ENCODE results near the gene CRYBG1. TPM values are rescaled to one million over a fixed set of nuclear protein-coding genes. Genes with fewer than 3 reads are reported as not detected.
"Not testable (repeated sequence)": the region's sequence is repeated elsewhere in the genome, so short reads cannot be mapped to it uniquely, and the experiment has no call there.

The CRYBG1 gene
- total RNA-seq, 4 donors from 2014 or later = 14.9 to 36.9 (median 20.7) TPM

GRCh38 chr6:106385530-106385929 is 25.0 kb downstream of the CRYBG1 start:
- DNase-seq (ENCODE audit: low spot score) (no peak), ATAC-seq (ENCODE audit: low FRiP score) (no peak)
- no peak for TF ChIP-seq CTCF (IDR thresholded peaks at IDR 0.05)

- no peak for ATAC-seq (ENCODE audit: low FRiP score)
- no peak for DNase-seq (ENCODE audit: low spot score)
- TF ChIP-seq CTCF (IDR thresholded peaks at IDR 0.05) = no peak
Observed at GRCh38 chr6:106387875-106388274, 27.4 kb downstream of the CRYBG1 start.

GRCh38 chr6:106390088-106390487 is 29.6 kb downstream of the CRYBG1 start:
- ATAC-seq (ENCODE audit: low FRiP score) = no peak
- TF ChIP-seq CTCF (IDR thresholded peaks at IDR 0.05) = no peak
- no peak for DNase-seq (ENCODE audit: low spot score)

GRCh38 chr6:106396426-106397220 is 36.1 kb downstream of the CRYBG1 start:
- DNase-seq (ENCODE audit: low spot score) (no peak), ATAC-seq (ENCODE audit: low FRiP score) (no peak)
- no peak for TF ChIP-seq CTCF (IDR thresholded peaks at IDR 0.05)

GRCh38 chr6:106397431-106397830 is 36.9 kb downstream of the CRYBG1 start:
- ATAC-seq (ENCODE audit: low FRiP score) = no peak
- no peak for TF ChIP-seq CTCF (IDR thresholded peaks at IDR 0.05)
- no peak for DNase-seq (ENCODE audit: low spot score)

- ATAC-seq (ENCODE audit: low FRiP score) = no peak
- no peak for TF ChIP-seq CTCF (IDR thresholded peaks at IDR 0.05)
- DNase-seq (ENCODE audit: low spot score) = no peak
Observed at GRCh38 chr6:106398621-106399020, 38.1 kb downstream of the CRYBG1 start.

GRCh38 chr6:106405044-106405443 is 44.5 kb downstream of the CRYBG1 start:
- not testable (repeated sequence) for ATAC-seq (ENCODE audit: low FRiP score); DNase-seq (ENCODE audit: low spot score)

Data from omental fat pad (tissue), 4 donors.